NT2/D1 (cell line): ENCODE data around the gene PTPRN2.
"Not testable (repeated sequence)": the region's sequence is repeated elsewhere in the genome, so short reads cannot be mapped to it uniquely, and the experiment has no call there.

Experiments
- DNase-seq: peaks from one replicate; pipeline ENCODE4 v3.0.0-alpha.2; 2011; ENCODE audit warnings: low read depth, low spot score
- H3K27me3 ChIP-seq: 2 replicates; pipeline ENCODE4 v1.6.0; 2011; ENCODE audit warnings: mild to moderate bottlenecking; ENCODE audit not compliant: insufficient read length, insufficient read depth
- H3K36me3 ChIP-seq: 2 replicates; pipeline ENCODE4 v1.6.1; 2011; ENCODE audit warnings: mild to moderate bottlenecking, low read length, mixed read lengths; ENCODE audit not compliant: insufficient read depth, insufficient read length
- H3K4me1 ChIP-seq: 2 replicates; pipeline ENCODE4 v1.5.1; 2011; ENCODE audit not compliant: insufficient read depth, insufficient read length
- H3K4me3 ChIP-seq: 2 replicates; pipeline ENCODE4 v1.5.1; 2011; ENCODE audit warnings: low read depth; ENCODE audit not compliant: insufficient read length
- H3K9ac ChIP-seq: 2 replicates; pipeline ENCODE4 v1.6.0; 2011; ENCODE audit warnings: low read depth; ENCODE audit not compliant: insufficient read length
- H3K9me3 ChIP-seq: 2 replicates; pipeline ENCODE4 v1.5.1; 2011; ENCODE audit warnings: mild to moderate bottlenecking, low read length; ENCODE audit not compliant: insufficient read depth
- SUZ12 ChIP-seq: IDR thresholded peaks from 2 replicates; pipeline ENCODE4 v1.6.1; 2011; ENCODE audit not compliant: insufficient read length, insufficient read depth; ENCODE audit errors: extremely low read depth
- YY1 ChIP-seq: IDR thresholded peaks from 2 replicates; pipeline ENCODE4 v1.6.1; 2011; ENCODE audit not compliant: insufficient read length, insufficient read depth
- ZNF274 ChIP-seq: IDR thresholded peaks from 2 replicates; pipeline ENCODE4 v1.6.1; 2011; ENCODE audit warnings: mild to moderate bottlenecking, low read depth, low read length

PTPRN2 gene

GRCh38 chr7:158409120-158409519, 178.5 kb downstream of the PTPRN2 start:
- Histone ChIP-seq H3K27me3 (no peaks in the 10 kb centered on the region), H3K4me1 (peaks cover 1% of the 10 kb centered on the region), H3K9ac (no peak overlapping the region), H3K4me3 (no peak overlapping the region), H3K9me3 (no peaks in the 10 kb centered on the region), H3K36me3 (no peaks in the 10 kb centered on the region)
- no peak for DNase-seq
- TF ChIP-seq SUZ12, result no peak
- no peak for TF ChIP-seq YY1
- no peak for TF ChIP-seq ZNF274

- Histone ChIP-seq H3K9me3 (no peaks in the 10 kb centered on the region), H3K4me1 (peaks cover 3% of the 10 kb centered on the region), H3K9ac (no peak overlapping the region), H3K36me3 (no peaks in the 10 kb centered on the region), H3K4me3 (no peak overlapping the region), H3K27me3 (no peaks in the 10 kb centered on the region)
- no peak for DNase-seq
- TF ChIP-seq YY1 (no peak), SUZ12 (no peak), ZNF274 (no peak)
Measured at GRCh38 chr7:158408318-158408920, 179.2 kb downstream of the PTPRN2 start.

GRCh38 chr7:158407581-158408317, 179.9 kb downstream of the PTPRN2 start:
- TF ChIP-seq ZNF274 (no peak), SUZ12 (no peak), YY1 (no peak)
- Histone ChIP-seq H3K4me1 (peaks cover 3% of the 10 kb centered on the region), H3K27me3 (no peaks in the 10 kb centered on the region), H3K4me3 (no peak overlapping the region), H3K9me3 (no peaks in the 10 kb centered on the region), H3K9ac (no peak overlapping the region), H3K36me3 (no peaks in the 10 kb centered on the region)
- DNase-seq, result no peak

GRCh38 chr7:158406801-158407200, 180.8 kb downstream of the PTPRN2 start:
- H3K4me1 ChIP-seq, result peaks cover 3% of the 10 kb centered on the region
- H3K27me3 ChIP-seq, result no peaks in the 10 kb centered on the region
- H3K9ac ChIP-seq, result no peak overlapping the region
- no peak for DNase-seq
- H3K9me3 ChIP-seq, result no peaks in the 10 kb centered on the region
- no peak overlapping the region for H3K4me3 ChIP-seq
- no peak for TF ChIP-seq ZNF274
- no peak for TF ChIP-seq YY1
- TF ChIP-seq SUZ12, result no peak
- H3K36me3 ChIP-seq, result no peaks in the 10 kb centered on the region

GRCh38 chr7:158406364-158406763, 181.3 kb downstream of the PTPRN2 start:
- TF ChIP-seq YY1 (no peak), ZNF274 (no peak), SUZ12 (no peak)
- H3K9ac ChIP-seq, result no peak overlapping the region
- H3K27me3 ChIP-seq, result no peaks in the 10 kb centered on the region
- no peak for DNase-seq
- H3K36me3 ChIP-seq, result no peaks in the 10 kb centered on the region
- no peaks in the 10 kb centered on the region for H3K9me3 ChIP-seq
- no peak overlapping the region for H3K4me3 ChIP-seq
- H3K4me1 ChIP-seq, result peaks cover 3% of the 10 kb centered on the region

- H3K9me3 ChIP-seq, H3K36me3 ChIP-seq, DNase-seq, H3K4me3 ChIP-seq, H3K4me1 ChIP-seq, H3K27me3 ChIP-seq, H3K9ac ChIP-seq: not testable (repeated sequence)
Measured at GRCh38 chr7:158405771-158406170, 181.9 kb downstream of the PTPRN2 start.

GRCh38 chr7:158405324-158405723, 182.3 kb downstream of the PTPRN2 start:
- H3K9me3 ChIP-seq, result no peaks in the 10 kb centered on the region
- DNase-seq, result no peak
- no peaks in the 10 kb centered on the region for H3K36me3 ChIP-seq
- no peak overlapping the region for H3K4me3 ChIP-seq
- H3K9ac ChIP-seq, result no peak overlapping the region
- H3K4me1 ChIP-seq, result peaks cover 3% of the 10 kb centered on the region
- no peaks in the 10 kb centered on the region for H3K27me3 ChIP-seq
- no peak for TF ChIP-seq YY1
- no peak for TF ChIP-seq SUZ12
- TF ChIP-seq ZNF274, result no peak
